ENCODE measurements around the gene UBE2D2. TPM values are rescaled to one million over a fixed set of nuclear protein-coding genes. Genes with fewer than 3 reads are reported as not detected.

UBE2D2 gene
- total RNA-seq, 1 experiment from 2014 or later, result 115 TPM

GRCh38 chr5:139635606-139636206 is 74.6 kb downstream of the UBE2D2 start:
- H3K79me2 ChIP-seq (ENCODE audit: low read depth), result peaks cover 3% of the 10 kb centered on the region; the same call in 1 of the 2 replicates
- intact Hi-C loops (cut with micrococcal nuclease; ENCODE audit: unreplicated experiment), result no loop called here
- DNase-seq, result peak; percentile 81 to 83
- CTCF ChIA-PET, result interaction anchor here (0.5 to 2.0 kb wide), 10 partner anchors 12 to 218 kb away, joined by 3 to 16 read pairs (median 4); partner anchors contain the start of gene CXXC5
- BruUV-seq (replicated peaks), result no TSS peak
- POLR2A ChIA-PET (ENCODE audit: unreplicated experiment), result interaction anchor here (0.6 to 0.9 kb wide), 3 partner anchors 13 to 69 kb away, joined by 5 to 6 read pairs (median 5); partner anchors contain the start of gene CXXC5
- peak overlapping the region; percentile 50 for H3K27ac ChIP-seq
- no peaks in the 10 kb centered on the region for H3K36me3 ChIP-seq (ENCODE audit: low read depth)
- H3K4me3 ChIP-seq, result no peak overlapping the region
- no peak for TF ChIP-seq EZH2 (IDR thresholded peaks at IDR 0.05; ENCODE audit: low read depth)
- TF ChIP-seq CTCF (conservative IDR thresholded peaks at IDR 0.05), result peak; percentile 66
- peak overlapping the region; percentile 77 for H3K4me2 ChIP-seq
- H4K20me1 ChIP-seq (ENCODE audit: insufficient read depth), result 0 out of 2 replicates have a peak, but pooled peaks cover 3% of the 10 kb centered on the region
- H2AFZ ChIP-seq, result no peak overlapping the region
- H3F3A ChIP-seq (ENCODE audit: insufficient read depth, low read depth), result peaks cover 46% of the 10 kb centered on the region
- peaks cover 52% of the 10 kb centered on the region for H3K4me1 ChIP-seq (replicated peaks; ENCODE audit: insufficient read depth)
- H3K9me2 ChIP-seq (ENCODE audit: insufficient read depth), result no peaks in the 10 kb centered on the region
- H3K9me3 ChIP-seq (ENCODE audit: insufficient read depth, low read depth), result no peaks in the 10 kb centered on the region
- no peaks in the 10 kb centered on the region for H3K27me3 ChIP-seq (ENCODE audit: insufficient read depth, low read depth)

- BruUV-seq (replicated peaks), result no TSS peak
- intact Hi-C loops (cut with micrococcal nuclease; ENCODE audit: unreplicated experiment), result no loop called here
- no peaks in the 10 kb centered on the region for H3K36me3 ChIP-seq (ENCODE audit: low read depth)
- H3K79me2 ChIP-seq (ENCODE audit: low read depth), result peaks cover 3% of the 10 kb centered on the region; the same call in 1 of the 2 replicates
- no peak for DNase-seq
- H3K27ac ChIP-seq, result peak overlapping the region; percentile 50
- no peaks in the 10 kb centered on the region for H3K9me3 ChIP-seq (ENCODE audit: insufficient read depth, low read depth)
- H4K20me1 ChIP-seq (ENCODE audit: insufficient read depth), result 0 out of 2 replicates have a peak, but pooled peaks cover 3% of the 10 kb centered on the region
- H3K4me2 ChIP-seq, result peak overlapping the region; percentile 77
- peak overlapping the region; percentile 59; the same call in 1 of the 2 replicates for H3K4me3 ChIP-seq
- no peaks in the 10 kb centered on the region for H3K27me3 ChIP-seq (ENCODE audit: insufficient read depth, low read depth)
- H3K9me2 ChIP-seq (ENCODE audit: insufficient read depth), result no peaks in the 10 kb centered on the region
- ChIA-PET POLR2A (ENCODE audit: unreplicated experiment) (interaction anchor here (0.7 to 0.9 kb wide), 4 partner anchors 12 to 25 kb away, joined by 3 to 5 read pairs (median 4); partner anchors contain the start of gene CXXC5), CTCF (interaction anchor here (0.5 to 2.0 kb wide), 9 partner anchors 12 to 219 kb away, joined by 3 to 16 read pairs (median 5); partner anchors contain the start of gene CXXC5)
- no peak overlapping the region for H2AFZ ChIP-seq
- TF ChIP-seq CTCF (conservative IDR thresholded peaks at IDR 0.05) (no peak), EZH2 (IDR thresholded peaks at IDR 0.05; ENCODE audit: low read depth) (no peak)
- H3F3A ChIP-seq (ENCODE audit: insufficient read depth, low read depth), result peaks cover 46% of the 10 kb centered on the region
- H3K4me1 ChIP-seq (replicated peaks; ENCODE audit: insufficient read depth), result peaks cover 58% of the 10 kb centered on the region
Measured at GRCh38 chr5:139636207-139636792, 75.2 kb downstream of the UBE2D2 start.

- Histone ChIP-seq H3K27ac (peak overlapping the region; percentile 29; the same call in 1 of the 2 replicates), H3F3A (ENCODE audit: insufficient read depth, low read depth) (peaks cover 49% of the 10 kb centered on the region), H4K20me1 (ENCODE audit: insufficient read depth) (0 out of 2 replicates have a peak, but pooled peaks cover 3% of the 10 kb centered on the region), H2AFZ (no peak overlapping the region), H3K9me3 (ENCODE audit: insufficient read depth, low read depth) (no peaks in the 10 kb centered on the region), H3K79me2 (ENCODE audit: low read depth) (peaks cover 3% of the 10 kb centered on the region; the same call in 1 of the 2 replicates), H3K36me3 (ENCODE audit: low read depth) (no peaks in the 10 kb centered on the region), H3K9me2 (ENCODE audit: insufficient read depth) (no peaks in the 10 kb centered on the region), H3K4me1 (replicated peaks; ENCODE audit: insufficient read depth) (peaks cover 65% of the 10 kb centered on the region), H3K27me3 (ENCODE audit: insufficient read depth, low read depth) (no peaks in the 10 kb centered on the region), H3K4me3 (peak overlapping the region; percentile 59; the same call in 1 of the 2 replicates), H3K4me2 (peak overlapping the region; percentile 77)
- intact Hi-C loops (cut with micrococcal nuclease; ENCODE audit: unreplicated experiment), result loop anchor here (1.0 kb wide), 2 partner anchors 11 to 23 kb away; partner anchors contain the start of gene CXXC5
- no TSS peak for BruUV-seq (replicated peaks)
- CTCF ChIA-PET, result interaction anchor here (0.7 to 1.7 kb wide), 4 partner anchors 21 to 350 kb away, joined by 3 to 16 read pairs (median 10); no protein-coding TSS in a partner anchor
- DNase-seq, result no peak
- no peak for TF ChIP-seq CTCF (conservative IDR thresholded peaks at IDR 0.05)
- no peak for TF ChIP-seq EZH2 (IDR thresholded peaks at IDR 0.05; ENCODE audit: low read depth)
- POLR2A ChIA-PET (ENCODE audit: unreplicated experiment), result interaction anchor here (0.7 to 0.8 kb wide), 2 partner anchors 13 to 24 kb away, joined by 3 read pairs; no protein-coding TSS in a partner anchor
Measured at GRCh38 chr5:139636975-139637408, 75.9 kb downstream of the UBE2D2 start.

Data from PC-9 (cell line).